Activated effector memory CD4-positive, alpha-beta T cell treated with anti-CD3 and anti-CD28 coated beads, Interleukin-2, amount 50 U/mL, for 16 hours (primary cell): ENCODE measurements around the gene SOS2.
A peak's percentile ranks its signal among the peaks of the same experiment; 100 is the strongest.
"Not testable (repeated sequence)": the region's sequence is repeated elsewhere in the genome, so short reads cannot be mapped to it uniquely, and the experiment has no call there.

Experiments
- DNase-seq: peaks from one replicate; pipeline ENCODE4 v3.0.0-alpha.2; 2020

The SOS2 gene

GRCh38 chr14:50083467-50084337 lies 147.7 kb downstream of the SOS2 start:
- peak; percentile 87 for DNase-seq

- peak; percentile 94 for DNase-seq
Measured at GRCh38 chr14:50082784-50083466, 148.5 kb downstream of the SOS2 start.

- DNase-seq, result peak; percentile 83
Measured at GRCh38 chr14:50082308-50082742, 149.1 kb downstream of the SOS2 start.

GRCh38 chr14:50079103-50079502 lies 152.3 kb downstream of the SOS2 start:
- DNase-seq, result not testable (repeated sequence)

GRCh38 chr14:50073663-50074062 lies 157.7 kb downstream of the SOS2 start:
- DNase-seq, result not testable (repeated sequence)

GRCh38 chr14:50072395-50072794 lies 159.0 kb downstream of the SOS2 start:
- no peak for DNase-seq

GRCh38 chr14:50070840-50071548 lies 160.4 kb downstream of the SOS2 start:
- DNase-seq, result no peak

GRCh38 chr14:50070230-50070629 lies 161.1 kb downstream of the SOS2 start:
- DNase-seq, result no peak

- DNase-seq, result no peak
Measured at GRCh38 chr14:50069325-50069724, 162.1 kb downstream of the SOS2 start.

- no peak for DNase-seq
Measured at GRCh38 chr14:50068496-50068895, 162.9 kb downstream of the SOS2 start.

GRCh38 chr14:50067723-50068495 lies 163.5 kb downstream of the SOS2 start:
- no peak for DNase-seq
